Endothelial cell of umbilical vein (primary cell): ENCODE results near the gene RABEP2. TPM values are rescaled to one million over a fixed set of nuclear protein-coding genes. Genes with fewer than 3 reads are reported as not detected.

Experiments
- BruUV-seq: library from RNA; stranded (reverse); fragments of 400-500 nt; replicated peaks from 2 replicates; lab custom pipeline; 2021; lab: Mats Ljungman, UMichigan
- CTCF ChIA-PET: fragments of 300-600, 350-600 bp; sonication (Branson Sonifier 250); formaldehyde crosslinking; loops from one replicate; lab custom pipeline; 2021; ENCODE audit warnings: antibody characterized with exemption, inconsistent platforms; lab: Charles Lee
- POLR2A ChIA-PET: fragments of 300-600, 350-600 bp; sonication (Branson Sonifier 250); formaldehyde crosslinking; loops from one replicate; lab custom pipeline; 2021; ENCODE audit warnings: antibody characterized with exemption, inconsistent platforms; lab: Charles Lee
- DNase-seq: peaks from one replicate; pipeline ENCODE4 v3.0.0-alpha.2; 2011; ENCODE audit warnings: low read depth, low spot score
- FAIRE-seq: peaks from 2 replicates; lab custom pipeline; 2011; peaks lifted over from hg19 to GRCh38; lab: Jason Lieb, UNC
- H2AFZ ChIP-seq: 2 replicates; pipeline ENCODE4 v1.6.0; 2012; ENCODE audit warnings: low read depth, low read length, control low read depth, inconsistent platforms
- H3K27ac ChIP-seq: 2 replicates; pipeline ENCODE4 v1.5.1; 2011; ENCODE audit warnings: low read depth, mild to moderate bottlenecking, control low read depth, low read length, moderate library complexity; ENCODE audit not compliant: insufficient read depth
- H3K27me3 ChIP-seq, 2 experiments: 2 replicates each; pipeline versions ENCODE4 v1.6.0 to v1.6.1; 2011; ENCODE audit warnings: low read length in 2 of 2, mixed read lengths in 1 of 2; ENCODE audit not compliant: control insufficient read depth in 2 of 2, insufficient read depth in 2 of 2
- H3K36me3 ChIP-seq, 2 experiments: 2 replicates in 1 of 2; 3 replicates in 1 of 2; pipeline ENCODE4 v1.5.1; 2011; ENCODE audit warnings: low read length in 2 of 2, mild to moderate bottlenecking in 1 of 2, moderate library complexity in 1 of 2; ENCODE audit not compliant: control insufficient read depth in 2 of 2, insufficient read depth in 2 of 2; ENCODE audit errors: extremely low read depth in 1 of 2
- H3K4me1 ChIP-seq: 3 replicates; pipeline ENCODE4 v1.5.1; 2011; ENCODE audit warnings: mild to moderate bottlenecking, low read length; ENCODE audit not compliant: control insufficient read depth, insufficient read depth; ENCODE audit errors: extremely low read depth
- H3K4me2 ChIP-seq: 2 replicates; pipeline ENCODE4 v1.6.1; 2011; ENCODE audit warnings: low read length, control low read depth, mixed read lengths; ENCODE audit not compliant: insufficient read depth
- H3K4me3 ChIP-seq, 3 experiments: fragments of 200-600 bp in 1 of 3; sonication (generic), shearing (Covaris generic) in 1 of 3; replicated peaks in 1 of 3; 2 replicates each; pipeline ENCODE4 v1.5.1; 2011 to 2016; ENCODE audit warnings: control low read depth in 3 of 3, low read length in 3 of 3, mild to moderate bottlenecking in 2 of 3, inconsistent platforms in 1 of 3, low read depth in 1 of 3, moderate library complexity in 1 of 3; ENCODE audit not compliant: insufficient read depth in 1 of 3
- H3K79me2 ChIP-seq: 2 replicates; pipeline ENCODE4 v1.6.0; 2012; ENCODE audit warnings: low read length, inconsistent platforms; ENCODE audit not compliant: control insufficient read depth, insufficient read depth
- H3K9ac ChIP-seq: replicated peaks from 2 replicates; pipeline ENCODE3; 2011; ENCODE audit warnings: low read length, control low read depth; ENCODE audit not compliant: insufficient read depth; ENCODE audit errors: extremely low read depth
- H3K9me1 ChIP-seq: replicated peaks from 3 replicates; pipeline ENCODE4 v1.6.0; 2011; ENCODE audit warnings: mild to moderate bottlenecking, low read length; ENCODE audit not compliant: control insufficient read depth, insufficient read depth; ENCODE audit errors: extremely low read depth
- H3K9me3 ChIP-seq: replicated peaks from 2 replicates; pipeline ENCODE4 v1.5.1; 2012; ENCODE audit warnings: low read length, inconsistent platforms; ENCODE audit not compliant: control insufficient read depth, insufficient read depth
- H4K20me1 ChIP-seq: replicated peaks from 2 replicates; pipeline ENCODE3; 2011; ENCODE audit warnings: mild to moderate bottlenecking, low read length; ENCODE audit not compliant: control insufficient read depth, insufficient read depth; ENCODE audit errors: extremely low read depth
- EZH2 ChIP-seq: IDR thresholded peaks from 2 replicates; pipeline ENCODE4 v1.6.1; 2012; ENCODE audit warnings: borderline replicate concordance, low read depth, mild to moderate bottlenecking, moderate library complexity, low read length, inconsistent platforms; ENCODE audit not compliant: severe bottlenecking
- FOS ChIP-seq: IDR thresholded peaks from 2 replicates; pipeline ENCODE4 v1.6.1; 2011; ENCODE audit warnings: mild to moderate bottlenecking, low read length, moderate library complexity, borderline replicate concordance; ENCODE audit not compliant: insufficient read depth
- GATA2 ChIP-seq: IDR thresholded peaks from 2 replicates; pipeline ENCODE4 v1.7.0; 2011; ENCODE audit warnings: low read depth, mild to moderate bottlenecking, moderate library complexity, mixed read lengths, low read length; ENCODE audit not compliant: insufficient read length, insufficient read depth
- JUN ChIP-seq: IDR thresholded peaks from 2 replicates; pipeline ENCODE4 v1.6.1; 2011; ENCODE audit warnings: borderline replicate concordance, low read depth; ENCODE audit not compliant: insufficient read length, insufficient read depth
- MYC ChIP-seq: IDR thresholded peaks from one replicate; pipeline ENCODE4 v1.6.1; 2011; ENCODE audit warnings: mild to moderate bottlenecking, low read depth, low read length
- POLR2A ChIP-seq: IDR thresholded peaks from 2 replicates; pipeline ENCODE4 v1.6.1; 2012; ENCODE audit warnings: low read depth, mild to moderate bottlenecking, control low read depth, low read length
- POLR2AphosphoS5 ChIP-seq: IDR thresholded peaks from 2 replicates; pipeline ENCODE4 v1.6.1; 2012; ENCODE audit warnings: low read depth, mild to moderate bottlenecking, control low read depth, low read length, moderate library complexity; ENCODE audit not compliant: insufficient read depth
- dilution Hi-C: fragments of 300-500 bp; cut with MboI; formaldehyde crosslinking; loops from one replicate; pipeline ENCODE4 v1.15.0; 2019; ENCODE audit warnings: low sequenced_read_pairs; ENCODE audit not compliant: extremely low pct_ligation_motif_present
- intact Hi-C: fragments of 100-400 bp; cut with micrococcal nuclease; formaldehyde crosslinking; loops from one replicate; pipeline ENCODE4 v1.10.0; 2022
- polyA plus RNA-seq, 4 experiments: library from polyadenylated mRNA; depleted of rRNA in 3 of 4; stranded (reverse) in 3 of 4; unstranded in 1 of 4; fragments of >200 nt; gene quantifications; 2 replicates each; pipeline versions ENCODE4 v1.2.1 to v1.2.3, GENCODE V29; 2011 to 2012; ENCODE audit warnings: missing spikeins in 1 of 4
- total RNA-seq: library from RNA; stranded (reverse); gene quantifications from 2 replicates; pipeline ENCODE4 v1.2.3, GENCODE V29; 2021
- TF ChIP-seq, protein P1 (sequence below), 2 donors: IDR thresholded peaks; 1 replicate in 1 of 2; 2 replicates in 1 of 2; pipeline ENCODE4 v1.5.1; 2011; ENCODE audit warnings: low read length in 2 of 2, mild to moderate bottlenecking in 2 of 2, moderate library complexity in 2 of 2, control low read depth in 1 of 2, inconsistent platforms in 1 of 2, low read depth in 1 of 2; ENCODE audit not compliant: insufficient read depth in 1 of 2; ENCODE audit errors: extremely low read depth in 1 of 2
- TF ChIP-seq, protein P2 (sequence below): IDR thresholded peaks from 2 replicates; pipeline ENCODE4 v1.6.1; 2011; ENCODE audit not compliant: insufficient read depth, insufficient read length

Gene RABEP2
- total and polyA plus RNA-seq, 2 donors (not counting 3 experiments of a cell fraction or from before 2014, with no cell fraction given): 25.9 to 37.4 TPM

DNA sequence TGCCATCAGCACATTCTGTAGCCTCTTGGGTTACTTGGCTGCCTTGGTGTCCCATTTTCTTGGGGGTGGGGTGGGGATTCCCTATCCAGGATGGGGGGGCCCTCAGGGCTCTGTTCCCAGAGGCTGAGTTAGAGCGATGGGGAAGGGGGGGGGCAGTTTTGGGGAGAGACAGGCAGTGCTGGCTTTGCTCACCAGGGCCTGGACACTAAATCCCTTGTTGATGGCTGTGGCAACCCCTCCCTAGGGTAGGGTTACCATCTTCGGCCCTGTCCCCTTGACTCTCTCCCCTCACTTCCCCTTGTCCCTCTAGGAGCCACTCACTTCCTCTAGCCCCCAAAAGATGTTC is 47.4 kb downstream of the RABEP2 start:
- intact Hi-C loops (no loop called here), dilution Hi-C loops (no loop called here)
- Histone ChIP-seq H3K27ac (no peak overlapping the region), H3K9ac (no peak overlapping the region), H2AFZ (no peak overlapping the region), H4K20me1 (no peaks in the 10 kb centered on the region), H3K9me1 (no peaks in the 10 kb centered on the region), H3K9me3 (no peaks in the 10 kb centered on the region), H3K4me1 (peaks cover 12% of the 10 kb centered on the region), H3K36me3 (peaks cover 2 to 8% of the 10 kb centered on the region in 2 experiments), H3K27me3 (no peaks in the 10 kb centered on the region), H3K4me2 (no peak overlapping the region), H3K79me2 (no peaks in the 10 kb centered on the region), H3K4me3 (no peak overlapping the region)
- FAIRE-seq (no peak), DNase-seq (no peak)
- ChIA-PET POLR2A (no interaction called here), CTCF (no interaction called here)
- TF ChIP-seq EZH2 (no peak), MYC (no peak), POLR2AphosphoS5 (no peak), FOS (no peak), GATA2 (no peak), POLR2A (no peak), JUN (no peak)
- TF ChIP-seq, protein P1, sequence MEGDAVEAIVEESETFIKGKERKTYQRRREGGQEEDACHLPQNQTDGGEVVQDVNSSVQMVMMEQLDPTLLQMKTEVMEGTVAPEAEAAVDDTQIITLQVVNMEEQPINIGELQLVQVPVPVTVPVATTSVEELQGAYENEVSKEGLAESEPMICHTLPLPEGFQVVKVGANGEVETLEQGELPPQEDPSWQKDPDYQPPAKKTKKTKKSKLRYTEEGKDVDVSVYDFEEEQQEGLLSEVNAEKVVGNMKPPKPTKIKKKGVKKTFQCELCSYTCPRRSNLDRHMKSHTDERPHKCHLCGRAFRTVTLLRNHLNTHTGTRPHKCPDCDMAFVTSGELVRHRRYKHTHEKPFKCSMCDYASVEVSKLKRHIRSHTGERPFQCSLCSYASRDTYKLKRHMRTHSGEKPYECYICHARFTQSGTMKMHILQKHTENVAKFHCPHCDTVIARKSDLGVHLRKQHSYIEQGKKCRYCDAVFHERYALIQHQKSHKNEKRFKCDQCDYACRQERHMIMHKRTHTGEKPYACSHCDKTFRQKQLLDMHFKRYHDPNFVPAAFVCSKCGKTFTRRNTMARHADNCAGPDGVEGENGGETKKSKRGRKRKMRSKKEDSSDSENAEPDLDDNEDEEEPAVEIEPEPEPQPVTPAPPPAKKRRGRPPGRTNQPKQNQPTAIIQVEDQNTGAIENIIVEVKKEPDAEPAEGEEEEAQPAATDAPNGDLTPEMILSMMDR (IDR thresholded peaks at IDR 0.05; ENCODE audit: extremely low read depth in 1 of 2, insufficient read depth in 1 of 2, low read depth in 1 of 2, low read length in 2 of 2): no peak
- TF ChIP-seq, protein P2, sequence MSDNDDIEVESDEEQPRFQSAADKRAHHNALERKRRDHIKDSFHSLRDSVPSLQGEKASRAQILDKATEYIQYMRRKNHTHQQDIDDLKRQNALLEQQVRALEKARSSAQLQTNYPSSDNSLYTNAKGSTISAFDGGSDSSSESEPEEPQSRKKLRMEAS: no peak
- no TSS peak for BruUV-seq
